Neuron (in vitro differentiated cells): ENCODE data around the gene MAPK8IP3.

ENCODE experiments used
- H2AFZ ChIP-seq: one replicate; pipeline ENCODE4 v1.6.1; 2013; ENCODE audit warnings: low read depth, mild to moderate bottlenecking, inconsistent platforms, low read length, moderate library complexity
- H3K27me3 ChIP-seq: one replicate; pipeline ENCODE4 v1.6.1; 2013; ENCODE audit warnings: low read length; ENCODE audit not compliant: insufficient read depth
- H3K36me3 ChIP-seq: one replicate; pipeline ENCODE4 v1.6.1; 2013; ENCODE audit warnings: low read length; ENCODE audit not compliant: insufficient read depth
- H3K4me1 ChIP-seq: one replicate; pipeline ENCODE4 v1.6.1; 2013; ENCODE audit warnings: low read length; ENCODE audit not compliant: insufficient read depth
- H3K4me3 ChIP-seq: 2 replicates; pipeline ENCODE4 v1.5.1; 2013; ENCODE audit warnings: mild to moderate bottlenecking, low read length, moderate library complexity
- H3K9me3 ChIP-seq: one replicate; pipeline ENCODE4 v1.6.1; 2013; ENCODE audit warnings: low read length

Gene MAPK8IP3

GRCh38 chr16:1669698-1670097 is 36.3 kb upstream of the MAPK8IP3 start:
- H3K36me3 ChIP-seq, result peaks cover 98% of the 10 kb centered on the region
- H3K4me1 ChIP-seq, result no peaks in the 10 kb centered on the region
- no peaks in the 10 kb centered on the region for H3K9me3 ChIP-seq
- no peak overlapping the region for H3K4me3 ChIP-seq
- no peaks in the 10 kb centered on the region for H3K27me3 ChIP-seq
- H2AFZ ChIP-seq, result no peak overlapping the region

GRCh38 chr16:1670371-1670770 is 35.6 kb upstream of the MAPK8IP3 start:
- H2AFZ ChIP-seq, result no peak overlapping the region
- H3K4me1 ChIP-seq, result no peaks in the 10 kb centered on the region
- no peaks in the 10 kb centered on the region for H3K27me3 ChIP-seq
- H3K36me3 ChIP-seq, result peaks cover 98% of the 10 kb centered on the region
- H3K9me3 ChIP-seq, result no peaks in the 10 kb centered on the region
- H3K4me3 ChIP-seq, result no peak overlapping the region

GRCh38 chr16:1670866-1671265 is 35.1 kb upstream of the MAPK8IP3 start:
- Histone ChIP-seq H3K9me3 (no peaks in the 10 kb centered on the region), H3K4me1 (no peaks in the 10 kb centered on the region), H3K27me3 (no peaks in the 10 kb centered on the region), H3K36me3 (peaks cover 96% of the 10 kb centered on the region), H2AFZ (no peak overlapping the region), H3K4me3 (no peak overlapping the region)

DNA sequence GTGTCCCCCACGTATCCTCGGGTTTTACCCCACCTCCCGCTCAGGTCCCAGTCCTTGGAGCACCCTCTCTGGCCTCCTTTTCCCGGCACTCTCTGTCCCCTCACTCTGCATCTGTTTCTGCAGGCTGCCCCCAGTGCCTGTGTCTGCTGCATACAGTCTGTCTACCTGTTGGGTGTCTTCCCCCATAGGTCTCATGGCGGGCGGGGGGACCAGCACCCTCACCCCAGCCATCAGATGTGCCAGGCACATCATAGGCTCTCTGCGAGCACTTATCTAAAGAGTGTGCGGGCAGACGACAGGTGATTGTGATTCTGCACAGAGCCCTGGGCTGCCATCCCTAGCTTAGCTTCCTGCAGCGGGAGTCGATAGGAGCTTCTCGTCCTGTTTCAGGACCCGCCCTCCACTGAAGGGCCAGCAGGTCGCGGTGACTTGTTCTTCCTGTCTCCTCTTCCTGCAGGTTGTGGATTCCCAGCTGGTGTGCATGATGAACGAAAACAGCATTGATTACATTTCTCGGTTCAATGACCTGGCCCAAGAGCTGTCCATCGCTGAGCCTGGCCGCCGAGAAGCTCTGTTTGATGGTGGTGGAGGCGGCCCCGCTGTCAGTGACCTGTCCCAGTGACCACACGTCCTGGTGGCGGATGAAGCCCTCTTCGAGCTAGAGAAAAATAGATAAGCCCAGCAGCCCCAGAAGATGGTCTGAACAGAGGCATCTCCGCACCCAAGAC is 32.4 kb upstream of the MAPK8IP3 start:
- peaks cover 69% of the 10 kb centered on the region for H3K36me3 ChIP-seq

DNA sequence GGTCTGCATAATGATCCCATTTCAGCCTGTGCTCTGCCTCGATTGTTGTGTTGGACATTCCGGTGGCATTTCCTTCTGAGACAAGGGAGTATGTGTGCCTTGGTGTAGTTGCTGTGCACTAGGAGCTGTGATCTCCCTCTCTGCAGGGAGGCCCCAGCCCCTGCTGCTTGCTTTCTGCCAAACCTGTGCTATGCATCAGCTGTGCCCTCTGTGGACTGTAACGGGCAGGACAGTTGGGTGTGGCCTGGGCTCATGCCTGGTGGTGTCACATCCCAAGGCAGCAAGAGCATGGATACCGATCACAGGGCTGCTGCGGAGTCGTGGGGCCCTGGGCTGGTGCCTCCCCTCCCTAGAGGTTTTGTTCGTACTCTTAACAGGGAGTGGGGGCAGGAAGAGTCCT is 31.7 kb upstream of the MAPK8IP3 start:
- H3K36me3 ChIP-seq, result peaks cover 62% of the 10 kb centered on the region
- H3K4me1 ChIP-seq, result peaks cover 5% of the 10 kb centered on the region
- H3K9me3 ChIP-seq, result no peaks in the 10 kb centered on the region
- H2AFZ ChIP-seq, result no peak overlapping the region
- no peaks in the 10 kb centered on the region for H3K27me3 ChIP-seq
- H3K4me3 ChIP-seq, result no peak overlapping the region

More for the DNA sequence above, 32.4 kb upstream of the MAPK8IP3 start:
- Histone ChIP-seq H3K4me1 (no peaks in the 10 kb centered on the region), H3K27me3 (no peaks in the 10 kb centered on the region), H3K4me3 (no peak overlapping the region), H3K9me3 (no peaks in the 10 kb centered on the region), H2AFZ (no peak overlapping the region)

GRCh38 chr16:1674751-1675664 is 31.0 kb upstream of the MAPK8IP3 start:
- no peaks in the 10 kb centered on the region for H3K27me3 ChIP-seq
- no peak overlapping the region for H3K4me3 ChIP-seq
- no peaks in the 10 kb centered on the region for H3K9me3 ChIP-seq
- H3K36me3 ChIP-seq, result peaks cover 55% of the 10 kb centered on the region
- peaks cover 8% of the 10 kb centered on the region for H3K4me1 ChIP-seq
- H2AFZ ChIP-seq, result no peak overlapping the region

DNA sequence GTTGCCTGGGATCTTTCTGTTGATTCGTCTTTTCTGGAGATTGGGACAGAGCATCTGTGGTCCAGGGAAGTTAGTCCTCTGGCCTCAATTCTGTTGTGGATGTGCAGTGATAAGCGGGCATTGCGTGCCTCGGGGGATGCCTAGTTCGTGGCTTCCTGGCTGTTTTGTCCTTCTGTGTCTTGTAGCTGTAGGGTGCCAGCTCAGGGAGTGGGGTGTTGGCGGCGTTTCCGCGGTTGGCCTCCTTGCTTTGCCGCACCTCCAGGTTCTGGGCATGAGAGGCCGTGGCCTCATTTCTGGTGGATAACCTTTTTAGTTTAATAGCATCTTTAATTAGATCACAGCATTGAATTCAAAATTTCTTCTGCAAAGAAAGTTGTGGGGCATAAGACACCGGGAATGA is 29.3 kb upstream of the MAPK8IP3 start:
- Histone ChIP-seq H2AFZ (no peak overlapping the region), H3K27me3 (no peaks in the 10 kb centered on the region), H3K4me3 (no peak overlapping the region), H3K36me3 (peaks cover 40% of the 10 kb centered on the region), H3K9me3 (no peaks in the 10 kb centered on the region), H3K4me1 (peaks cover 24% of the 10 kb centered on the region)

- Histone ChIP-seq H3K36me3 (peaks cover 33% of the 10 kb centered on the region), H3K9me3 (no peaks in the 10 kb centered on the region), H3K27me3 (no peaks in the 10 kb centered on the region), H3K4me1 (peaks cover 26% of the 10 kb centered on the region), H3K4me3 (peak overlapping the region; percentile 62), H2AFZ (no peak overlapping the region)
Observed at GRCh38 chr16:1677339-1677738, 28.7 kb upstream of the MAPK8IP3 start.

GRCh38 chr16:1677942-1678499 is 28.0 kb upstream of the MAPK8IP3 start, which contains the start of gene JPT2:
Gene JPT2 (plus strand): TSS chr16:1678279. CDS start chr16:1678313, 34 bp downstream.
- Histone ChIP-seq H3K9me3 (no peaks in the 10 kb centered on the region), H3K27me3 (no peaks in the 10 kb centered on the region), H2AFZ (no peak within 1 kb of the TSS), H3K4me1 (peaks cover 26% of the 10 kb centered on the region), H3K36me3 (peaks cover 27% of the 10 kb centered on the region), H3K4me3 (peak within 1 kb of the TSS; percentile 62)

GRCh38 chr16:1678500-1679098 is 27.4 kb upstream of the MAPK8IP3 start:
- peaks cover 25% of the 10 kb centered on the region for H3K36me3 ChIP-seq
- H3K4me1 ChIP-seq, result peaks cover 26% of the 10 kb centered on the region
- H2AFZ ChIP-seq, result no peak overlapping the region
- no peaks in the 10 kb centered on the region for H3K27me3 ChIP-seq
- peak overlapping the region; percentile 62 for H3K4me3 ChIP-seq
- H3K9me3 ChIP-seq, result no peaks in the 10 kb centered on the region

GRCh38 chr16:1680361-1680760 is 25.6 kb upstream of the MAPK8IP3 start:
- Histone ChIP-seq H2AFZ (no peak overlapping the region), H3K36me3 (peaks cover 25% of the 10 kb centered on the region), H3K27me3 (no peaks in the 10 kb centered on the region), H3K4me3 (no peak overlapping the region), H3K9me3 (no peaks in the 10 kb centered on the region), H3K4me1 (peaks cover 26% of the 10 kb centered on the region)

DNA sequence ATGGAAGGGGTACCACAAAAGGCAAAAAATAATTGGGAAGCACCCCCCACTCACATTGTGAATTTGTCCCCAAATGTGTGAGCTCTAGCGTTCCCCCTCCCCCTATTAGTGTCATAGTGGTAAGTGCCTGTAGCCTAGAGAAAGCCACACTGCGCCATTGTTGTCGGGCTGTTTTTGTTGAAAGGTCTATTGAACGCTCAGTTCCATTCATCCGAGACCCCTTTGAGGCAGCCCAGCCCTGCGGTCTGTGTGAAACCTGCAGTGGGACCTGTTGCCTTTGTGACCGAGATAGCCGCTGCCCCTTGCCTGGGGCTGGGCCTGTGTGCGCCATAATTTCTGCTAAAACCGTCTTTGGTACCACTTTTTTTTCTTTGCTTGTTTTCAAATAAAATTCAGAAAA is 25.0 kb upstream of the MAPK8IP3 start:
- H3K9me3 ChIP-seq, result no peaks in the 10 kb centered on the region
- H3K4me1 ChIP-seq, result peaks cover 26% of the 10 kb centered on the region
- H2AFZ ChIP-seq, result no peak overlapping the region
- H3K36me3 ChIP-seq, result peaks cover 27% of the 10 kb centered on the region
- no peak overlapping the region for H3K4me3 ChIP-seq
- H3K27me3 ChIP-seq, result no peaks in the 10 kb centered on the region
